SU-DHL-6 (cell line): ENCODE measurements around the gene KLHL36.

ENCODE experiments used
- H2AFZ ChIP-seq: fragments of 200-600 bp; sonication (generic); 2 replicates; pipeline ENCODE4 v1.6.1; 2014; ENCODE audit warnings: low read depth, mild to moderate bottlenecking, moderate library complexity, mixed read lengths, antibody characterized with exemption, low read length; ENCODE audit not compliant: severe bottlenecking
- H3F3A ChIP-seq: fragments of 200-600 bp; shearing (Covaris generic); 2 replicates; pipeline ENCODE4 v1.6.0; 2016; ENCODE audit warnings: antibody characterized with exemption, mild to moderate bottlenecking; ENCODE audit not compliant: insufficient read depth
- H3K27ac ChIP-seq: fragments of 200-600 bp; sonication (generic); 2 replicates; pipeline ENCODE4 v1.5.1; 2016; ENCODE audit warnings: low read depth, mild to moderate bottlenecking, low read length, moderate library complexity, mixed read lengths
- H3K27me3 ChIP-seq: fragments of 200-600 bp; sonication (generic), shearing (Covaris generic); 2 replicates; pipeline ENCODE4 v1.6.0; 2014; ENCODE audit warnings: mild to moderate bottlenecking, low read length
- H3K36me3 ChIP-seq: fragments of 200-600 bp; sonication (generic); 2 replicates; pipeline ENCODE4 v1.6.1; 2014; ENCODE audit warnings: mild to moderate bottlenecking, low read length, mixed read lengths
- H3K4me2 ChIP-seq: fragments of 300-600, 200-600 bp; shearing (Covaris generic), sonication (generic); 2 replicates; pipeline ENCODE4 v1.6.0; 2014; ENCODE audit warnings: low read length, low read depth, mild to moderate bottlenecking; ENCODE audit not compliant: poor library complexity, severe bottlenecking
- H3K4me3 ChIP-seq: fragments of 200-600 bp; sonication (generic); 2 replicates; pipeline ENCODE4 v1.5.1; 2014; ENCODE audit warnings: antibody characterized with exemption, low read length, mild to moderate bottlenecking, mixed read lengths; ENCODE audit not compliant: insufficient read depth, poor library complexity, severe bottlenecking
- H3K79me2 ChIP-seq: fragments of 200-600 bp; sonication (generic); 2 replicates; pipeline ENCODE4 v1.6.1; 2014; ENCODE audit warnings: mild to moderate bottlenecking, low read length, moderate library complexity; ENCODE audit not compliant: insufficient read depth
- H3K9ac ChIP-seq: fragments of 200-600 bp; sonication (generic); 2 replicates; pipeline ENCODE4 v1.7.0; 2014; ENCODE audit warnings: mild to moderate bottlenecking, low read length
- H3K9me2 ChIP-seq: fragments of 200-600 bp; sonication (generic); replicated peaks from 2 replicates; pipeline ENCODE4 v1.6.1; 2014; ENCODE audit warnings: low read length; ENCODE audit not compliant: insufficient read depth
- H3K9me3 ChIP-seq: fragments of 200-600 bp; sonication (generic); 2 replicates; pipeline ENCODE4 v1.6.1; 2014; ENCODE audit warnings: low read length, mixed read lengths; ENCODE audit not compliant: insufficient read depth
- H4K20me1 ChIP-seq: fragments of 200-600 bp; sonication (generic); 2 replicates; pipeline ENCODE4 v1.6.1; 2014; ENCODE audit warnings: low read depth, mild to moderate bottlenecking, antibody characterized with exemption, low read length, moderate library complexity, mixed read lengths
- CTCF ChIP-seq: fragments of 200-600 bp; sonication (generic); IDR thresholded peaks from one replicate; pipeline ENCODE4 v1.5.1; 2017; ENCODE audit warnings: antibody characterized with exemption, mild to moderate bottlenecking, low read length, moderate library complexity; ENCODE audit not compliant: insufficient read depth, poor library complexity, severe bottlenecking
- EZH2phosphoT487 ChIP-seq: fragments of 200-600 bp; sonication (generic), shearing (Covaris generic); conservative IDR thresholded peaks from 2 replicates; pipeline ENCODE4 v1.6.1; 2018; ENCODE audit warnings: mild to moderate bottlenecking, antibody characterized with exemption, low read length, moderate library complexity, mixed read lengths

The KLHL36 gene

GRCh38 chr16:84610376-84610775 is 37.9 kb upstream of the KLHL36 start:
- H3F3A ChIP-seq, result peaks cover 16% of the 10 kb centered on the region; the same call in 1 of the 2 replicates
- H3K27ac ChIP-seq, result no peak overlapping the region; the same call in 1 of the 2 replicates
- no peak overlapping the region for H2AFZ ChIP-seq
- no peak overlapping the region for H3K9ac ChIP-seq
- H3K36me3 ChIP-seq, result peaks cover 3% of the 10 kb centered on the region; the same call in 1 of the 2 replicates
- H4K20me1 ChIP-seq, result no peaks in the 10 kb centered on the region
- H3K79me2 ChIP-seq, result peaks cover 97% of the 10 kb centered on the region
- no peaks in the 10 kb centered on the region for H3K9me2 ChIP-seq
- H3K4me3 ChIP-seq, result no peak overlapping the region
- H3K9me3 ChIP-seq, result no peaks in the 10 kb centered on the region
- no peak overlapping the region for H3K4me2 ChIP-seq
- H3K27me3 ChIP-seq, result no peaks in the 10 kb centered on the region
- TF ChIP-seq CTCF (no peak), EZH2phosphoT487 (no peak)

GRCh38 chr16:84611041-84611440 is 37.3 kb upstream of the KLHL36 start:
- Histone ChIP-seq H3K4me3 (no peak overlapping the region), H3K4me2 (no peak overlapping the region), H3K27me3 (no peaks in the 10 kb centered on the region), H3K36me3 (peaks cover 7% of the 10 kb centered on the region; the same call in 1 of the 2 replicates), H3K9ac (no peak overlapping the region), H2AFZ (no peak overlapping the region), H3K9me2 (no peaks in the 10 kb centered on the region), H3K79me2 (peaks cover 97% of the 10 kb centered on the region), H3K27ac (no peak overlapping the region), H3K9me3 (no peaks in the 10 kb centered on the region), H3F3A (peaks cover 18% of the 10 kb centered on the region; the same call in 1 of the 2 replicates), H4K20me1 (no peaks in the 10 kb centered on the region)
- TF ChIP-seq CTCF (no peak), EZH2phosphoT487 (no peak)

- no peak for TF ChIP-seq EZH2phosphoT487
- no peak for TF ChIP-seq CTCF
- no peaks in the 10 kb centered on the region for H3K27me3 ChIP-seq
- peaks cover 7% of the 10 kb centered on the region; the same call in 1 of the 2 replicates for H3K36me3 ChIP-seq
- no peak overlapping the region for H3K4me2 ChIP-seq
- no peaks in the 10 kb centered on the region for H4K20me1 ChIP-seq
- H3K9me3 ChIP-seq, result no peaks in the 10 kb centered on the region
- no peak overlapping the region for H3K27ac ChIP-seq
- peaks cover 97% of the 10 kb centered on the region for H3K79me2 ChIP-seq
- no peak overlapping the region for H3K9ac ChIP-seq
- H3F3A ChIP-seq, result peaks cover 20% of the 10 kb centered on the region; the same call in 1 of the 2 replicates
- H3K9me2 ChIP-seq, result no peaks in the 10 kb centered on the region
- H3K4me3 ChIP-seq, result no peak overlapping the region
- H2AFZ ChIP-seq, result no peak overlapping the region
Observed at GRCh38 chr16:84612686-84613085, 35.6 kb upstream of the KLHL36 start.
